HepG2 (cell line): ENCODE results near the gene PFKP. TPM values are rescaled to one million over a fixed set of nuclear protein-coding genes. Genes with fewer than 3 reads are reported as not detected.

Experiments
- ARID4A ChIP-seq: sonication (generic); formaldehyde crosslinking; IDR thresholded peaks from 2 replicates; pipeline ENCODE4 v1.5.0; 2020; ENCODE audit warnings: mild to moderate bottlenecking, missing genetic modification reagents, borderline replicate concordance
- CBFB ChIP-seq: sonication (generic); formaldehyde crosslinking; IDR thresholded peaks from 2 replicates; pipeline ENCODE4 v1.4.0; 2020; ENCODE audit warnings: missing genetic modification reagents
- CSRNP2 ChIP-seq: sonication (generic); formaldehyde crosslinking; conservative IDR thresholded peaks from 2 replicates; pipeline ENCODE4 v1.8.0; 2022; ENCODE audit warnings: low read depth, missing genetic modification reagents
- ELF4 ChIP-seq: sonication (generic); formaldehyde crosslinking; IDR thresholded peaks from 2 replicates; pipeline ENCODE4 v1.5.0; 2020; ENCODE audit warnings: missing genetic modification reagents, mild to moderate bottlenecking, moderate library complexity, borderline replicate concordance
- EZH2 ChIP-seq: conservative IDR thresholded peaks from 2 replicates; pipeline ENCODE4 v1.6.1; 2012; ENCODE audit warnings: mild to moderate bottlenecking, low read depth, low read length, moderate library complexity
- HNF4A ChIP-seq: sonication (generic); formaldehyde crosslinking; IDR thresholded peaks from 2 replicates; pipeline ENCODE4 v1.4.0; 2020; ENCODE audit warnings: missing genetic modification reagents
- HNRNPLL ChIP-seq: fragments of 200-400 bp; formaldehyde crosslinking; IDR thresholded peaks from 2 replicates; pipeline ENCODE4 v1.6.1; 2017; ENCODE audit warnings: mild to moderate bottlenecking, low read depth, low read length; ENCODE audit not compliant: poor library complexity, severe bottlenecking
- HOXD1 ChIP-seq: sonication (generic); formaldehyde crosslinking; IDR thresholded peaks from 2 replicates; pipeline ENCODE4 v1.5.0; 2020; ENCODE audit warnings: missing genetic modification reagents
- IRX3 ChIP-seq: sonication (generic); formaldehyde crosslinking; IDR thresholded peaks from 2 replicates; pipeline ENCODE4 v1.8.1; 2023; ENCODE audit warnings: mild to moderate bottlenecking, low read depth, missing genetic modification reagents, borderline replicate concordance
- JUNB ChIP-seq: sonication (generic); formaldehyde crosslinking; IDR thresholded peaks from 2 replicates; pipeline ENCODE4 v1.8.0; 2022; ENCODE audit warnings: missing genetic modification reagents, mild to moderate bottlenecking, borderline replicate concordance
- NR2C2 ChIP-seq: sonication (generic); formaldehyde crosslinking; IDR thresholded peaks from 2 replicates; pipeline ENCODE4 v1.4.0; 2020; ENCODE audit warnings: missing genetic modification reagents, mild to moderate bottlenecking, moderate library complexity, borderline replicate concordance
- REL ChIP-seq: sonication (generic); formaldehyde crosslinking; conservative IDR thresholded peaks from 2 replicates; pipeline ENCODE4 v1.8.0; 2022; ENCODE audit warnings: mild to moderate bottlenecking, missing genetic modification reagents, moderate library complexity
- RFX1 ChIP-seq: fragments of 450-650 bp; IDR thresholded peaks from 2 replicates; pipeline ENCODE4 v1.6.1; 2017
- RXRA ChIP-seq: sonication (generic); formaldehyde crosslinking; IDR thresholded peaks from 2 replicates; pipeline ENCODE4 v1.5.1; 2020; ENCODE audit warnings: missing genetic modification reagents
- SP4 ChIP-seq: sonication (generic); formaldehyde crosslinking; IDR thresholded peaks from 2 replicates; pipeline ENCODE4 v1.8.1; 2023; ENCODE audit warnings: mild to moderate bottlenecking, missing genetic modification reagents
- ZBTB3 ChIP-seq: sonication (generic); formaldehyde crosslinking; IDR thresholded peaks from 2 replicates; pipeline ENCODE4 v1.4.0; 2020; ENCODE audit warnings: low read depth, mild to moderate bottlenecking, moderate library complexity, missing genetic modification reagents, borderline replicate concordance
- ZNF337 ChIP-seq: sonication (generic); formaldehyde crosslinking; IDR thresholded peaks from 2 replicates; pipeline ENCODE4 v1.5.1; 2020; ENCODE audit warnings: missing genetic modification reagents, low read depth, mild to moderate bottlenecking, borderline replicate concordance
- ZNF414 ChIP-seq: sonication (generic); formaldehyde crosslinking; IDR thresholded peaks from 2 replicates; pipeline ENCODE4 v1.5.0; 2020; ENCODE audit warnings: missing genetic modification reagents
- ZNF564 ChIP-seq: sonication (generic); formaldehyde crosslinking; IDR thresholded peaks from 2 replicates; pipeline ENCODE4 v1.8.1; 2023; ENCODE audit warnings: mild to moderate bottlenecking, missing genetic modification reagents
- ZNF589 ChIP-seq: sonication (generic); formaldehyde crosslinking; conservative IDR thresholded peaks from 2 replicates; pipeline ENCODE4 v1.8.0; 2022; ENCODE audit warnings: mild to moderate bottlenecking, moderate library complexity, missing genetic modification reagents
- ZNF691 ChIP-seq: sonication (generic); formaldehyde crosslinking; IDR thresholded peaks from 2 replicates; pipeline ENCODE4 v1.4.0; 2020; ENCODE audit warnings: missing genetic modification reagents, low read depth, mild to moderate bottlenecking, borderline replicate concordance
- ZNF781 ChIP-seq: sonication (generic); formaldehyde crosslinking; IDR thresholded peaks from 2 replicates; pipeline ENCODE4 v1.5.1; 2020; ENCODE audit warnings: borderline replicate concordance, mild to moderate bottlenecking, missing genetic modification reagents; ENCODE audit errors: not compliant biosample characterization
- polyA plus RNA-seq, 8 experiments: library from polyadenylated mRNA; depleted of rRNA in 3 of 8; stranded (reverse) in 7 of 8; unstranded in 1 of 8; fragments of >200 nt; fragmentation: Illumina TruSeq in 4 of 8; extraction: Trizol in 4 of 8; gene quantifications; 2 replicates each; pipeline versions ENCODE4 v1.2.1 to v1.2.3, GENCODE V29; 2011 to 2016; ENCODE audit warnings: low read depth in 4 of 8, missing spikeins in 1 of 8, mixed read lengths in 1 of 8; ENCODE audit not compliant: insufficient read depth in 1 of 8
- total RNA-seq, 5 experiments: library from RNA; depleted of rRNA; stranded (reverse); fragments of >200 nt; fragmentation: Illumina TruSeq; extraction: Trizol; gene quantifications; 2 replicates each; pipeline ENCODE4 v1.2.3, GENCODE V29; 2016; ENCODE audit warnings: low read depth in 1 of 5

PFKP gene
- total and polyA plus RNA-seq, 2 of the 13 experiments (the other 11 are each of a cell fraction or from before 2014, with no cell fraction given), result 0.80 to 2.4 TPM

- TF ChIP-seq ARID4A (CRISPR knock-in tag), result peak; percentile 86; the same call in 1 of the 2 replicates
- TF ChIP-seq HOXD1 (CRISPR knock-in tag), result no peak
- no peak for TF ChIP-seq JUNB
- no peak for TF ChIP-seq ZBTB3 (CRISPR knock-in tag)
- TF ChIP-seq ZNF589 (CRISPR knock-in tag), result peak; percentile 70; the same call in 1 of the 2 replicates
- no peak for TF ChIP-seq ZNF337 (CRISPR knock-in tag)
- TF ChIP-seq SP4, result peak; percentile 70
- no peak for TF ChIP-seq CSRNP2 (CRISPR knock-in tag)
- TF ChIP-seq RXRA (CRISPR knock-in tag), result peak; percentile 35; the same call in 1 of the 2 replicates
- peak; percentile 84 for TF ChIP-seq NR2C2 (CRISPR knock-in tag)
- TF ChIP-seq CBFB (CRISPR knock-in tag), result peak; percentile 63; the same call in 1 of the 2 replicates
- TF ChIP-seq ELF4 (CRISPR knock-in tag), result no peak
- no peak for TF ChIP-seq ZNF691 (CRISPR knock-in tag)
- no peak for TF ChIP-seq HNF4A (CRISPR knock-in tag)
- no peak for TF ChIP-seq REL
- peak; percentile 80 for TF ChIP-seq HNRNPLL
- TF ChIP-seq EZH2, result no peak
- no peak for TF ChIP-seq ZNF414 (CRISPR knock-in tag)
- no peak for TF ChIP-seq RFX1
- peak; percentile 42; the same call in 1 of the 2 replicates for TF ChIP-seq ZNF564 (CRISPR knock-in tag)
- TF ChIP-seq IRX3, result 0 out of 2 replicates have a peak, but pooled peaks have one; percentile 56
- TF ChIP-seq ZNF781 (CRISPR knock-in tag), result no peak
Measured at GRCh38 chr10:3172446-3173170, 105.3 kb downstream of the PFKP start, which contains the start of gene PITRM1 (continued).
